ENCODE results near the gene NFKB2. TPM values are rescaled to one million over a fixed set of nuclear protein-coding genes. Genes with fewer than 3 reads are reported as not detected.

The NFKB2 gene
- total RNA-seq, 1 experiment from 2014 or later, result 64.7 TPM

DNA sequence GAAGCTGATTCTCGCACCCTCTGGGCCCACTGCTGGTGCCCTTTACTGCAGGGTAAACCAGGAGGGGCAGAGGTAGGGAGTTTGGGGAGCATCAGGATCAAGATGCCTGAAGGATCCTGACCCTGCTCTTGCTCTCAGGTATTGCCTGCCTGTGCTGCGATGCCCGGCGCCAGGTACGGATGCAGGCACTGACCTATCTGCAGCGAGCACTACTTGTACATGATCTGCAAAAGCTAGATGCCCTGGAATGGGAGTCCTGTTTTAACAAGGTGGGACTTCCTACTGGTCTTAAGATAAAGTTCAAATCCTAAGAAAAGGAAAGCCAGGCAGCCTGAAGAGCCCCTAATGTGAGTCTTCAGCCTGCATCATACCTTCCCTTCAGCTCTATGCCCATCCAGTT lies 16.1 kb upstream of the NFKB2 start:
- Mint-ChIP-seq H3K4me1 (ENCODE audit: low read depth, unreplicated experiment) (no peaks in the 10 kb centered on the region), H3K36me3 (ENCODE audit: insufficient read depth, unreplicated experiment) (peaks cover 42% of the 10 kb centered on the region), H3K27ac (ENCODE audit: unreplicated experiment) (no peak overlapping the region), H3K27me3 (ENCODE audit: unreplicated experiment) (no peaks in the 10 kb centered on the region), H3K9me3 (ENCODE audit: low read depth, unreplicated experiment) (no peaks in the 10 kb centered on the region), H3K4me3 (ENCODE audit: low read depth, unreplicated experiment) (no peak overlapping the region)
- DNase-seq, result no peak
- CTCF ChIA-PET, result interaction anchor here (0.6 kb wide), 1 partner anchor 155 kb away, joined by 4 read pairs; no protein-coding TSS in a partner anchor
- BruUV-seq (replicated peaks), result no TSS peak
- TF ChIP-seq, protein P1, sequence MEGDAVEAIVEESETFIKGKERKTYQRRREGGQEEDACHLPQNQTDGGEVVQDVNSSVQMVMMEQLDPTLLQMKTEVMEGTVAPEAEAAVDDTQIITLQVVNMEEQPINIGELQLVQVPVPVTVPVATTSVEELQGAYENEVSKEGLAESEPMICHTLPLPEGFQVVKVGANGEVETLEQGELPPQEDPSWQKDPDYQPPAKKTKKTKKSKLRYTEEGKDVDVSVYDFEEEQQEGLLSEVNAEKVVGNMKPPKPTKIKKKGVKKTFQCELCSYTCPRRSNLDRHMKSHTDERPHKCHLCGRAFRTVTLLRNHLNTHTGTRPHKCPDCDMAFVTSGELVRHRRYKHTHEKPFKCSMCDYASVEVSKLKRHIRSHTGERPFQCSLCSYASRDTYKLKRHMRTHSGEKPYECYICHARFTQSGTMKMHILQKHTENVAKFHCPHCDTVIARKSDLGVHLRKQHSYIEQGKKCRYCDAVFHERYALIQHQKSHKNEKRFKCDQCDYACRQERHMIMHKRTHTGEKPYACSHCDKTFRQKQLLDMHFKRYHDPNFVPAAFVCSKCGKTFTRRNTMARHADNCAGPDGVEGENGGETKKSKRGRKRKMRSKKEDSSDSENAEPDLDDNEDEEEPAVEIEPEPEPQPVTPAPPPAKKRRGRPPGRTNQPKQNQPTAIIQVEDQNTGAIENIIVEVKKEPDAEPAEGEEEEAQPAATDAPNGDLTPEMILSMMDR (IDR thresholded peaks at IDR 0.05; ENCODE audit: unreplicated experiment), result no peak
- intact Hi-C loops (cut with micrococcal nuclease; ENCODE audit: unreplicated experiment), result no loop called here

GRCh38 chr10:102381983-102382382 lies 13.5 kb upstream of the NFKB2 start:
- Mint-ChIP-seq H3K36me3 (ENCODE audit: insufficient read depth, unreplicated experiment) (peaks cover 37% of the 10 kb centered on the region), H3K4me3 (ENCODE audit: low read depth, unreplicated experiment) (no peak overlapping the region), H3K9me3 (ENCODE audit: low read depth, unreplicated experiment) (no peaks in the 10 kb centered on the region), H3K4me1 (ENCODE audit: low read depth, unreplicated experiment) (no peaks in the 10 kb centered on the region), H3K27me3 (ENCODE audit: unreplicated experiment) (no peaks in the 10 kb centered on the region), H3K27ac (ENCODE audit: unreplicated experiment) (no peak overlapping the region)
- TF ChIP-seq, protein P1 (IDR thresholded peaks at IDR 0.05; ENCODE audit: unreplicated experiment), result no peak
- intact Hi-C loops (cut with micrococcal nuclease; ENCODE audit: unreplicated experiment), result no loop called here
- DNase-seq, result no peak
- CTCF ChIA-PET, result interaction anchor here (0.7 kb wide), 1 partner anchor 48 kb away, joined by 6 read pairs; no protein-coding TSS in a partner anchor
- BruUV-seq (replicated peaks), result no TSS peak

DNA sequence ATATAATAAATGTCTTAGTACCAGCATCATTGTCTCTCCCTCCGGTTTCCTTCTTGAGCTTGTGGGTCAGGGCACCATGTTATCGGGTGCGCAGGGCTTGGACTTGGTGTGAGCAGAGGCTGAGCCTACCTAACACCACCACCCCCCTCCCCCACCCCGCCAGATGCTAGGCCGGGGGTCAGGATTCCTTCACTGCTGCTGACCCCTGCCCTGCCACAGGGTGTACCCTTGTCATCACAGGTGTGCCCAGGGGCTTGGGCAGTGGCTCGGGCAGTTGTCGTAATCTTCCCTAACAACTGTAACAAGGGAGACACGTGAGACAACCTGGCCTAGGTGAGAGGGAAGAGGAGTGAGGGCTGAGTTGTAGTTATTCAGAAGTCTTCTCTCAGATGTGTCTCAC lies 12.6 kb upstream of the NFKB2 start:
- DNase-seq, result no peak
- no peak overlapping the region for H3K4me3 Mint-ChIP-seq (ENCODE audit: low read depth, unreplicated experiment)
- H3K27me3 Mint-ChIP-seq (ENCODE audit: unreplicated experiment), result no peaks in the 10 kb centered on the region
- TF ChIP-seq, protein P1 (IDR thresholded peaks at IDR 0.05; ENCODE audit: unreplicated experiment), result no peak
- no peak overlapping the region for H3K27ac Mint-ChIP-seq (ENCODE audit: unreplicated experiment)
- BruUV-seq (replicated peaks), result no TSS peak
- CTCF ChIA-PET, result no interaction called here
- intact Hi-C loops (cut with micrococcal nuclease; ENCODE audit: unreplicated experiment), result no loop called here
- H3K36me3 Mint-ChIP-seq (ENCODE audit: insufficient read depth, unreplicated experiment), result peaks cover 37% of the 10 kb centered on the region
- H3K9me3 Mint-ChIP-seq (ENCODE audit: low read depth, unreplicated experiment), result no peaks in the 10 kb centered on the region
- H3K4me1 Mint-ChIP-seq (ENCODE audit: low read depth, unreplicated experiment), result no peaks in the 10 kb centered on the region

DNA sequence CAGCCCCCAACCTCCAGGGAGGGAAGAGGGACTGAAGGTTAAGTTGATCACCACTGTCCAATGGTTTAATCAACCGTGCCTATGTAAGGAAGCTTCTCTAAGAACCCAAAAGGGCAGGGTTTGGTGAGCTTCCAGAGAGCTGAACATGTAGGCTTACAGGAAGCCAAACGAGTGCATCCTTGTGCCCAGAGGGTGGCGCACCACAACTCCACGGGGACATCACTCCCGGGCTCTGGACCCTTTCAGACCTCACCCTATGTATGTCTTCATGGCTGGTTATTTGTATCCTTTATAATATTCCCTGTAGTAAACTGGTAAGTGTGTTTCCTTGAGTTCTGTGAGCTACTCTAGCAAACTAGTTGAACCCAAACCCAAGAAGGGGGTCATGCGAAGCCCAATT lies 11.5 kb upstream of the NFKB2 start:
- H3K27me3 Mint-ChIP-seq (ENCODE audit: unreplicated experiment), result no peaks in the 10 kb centered on the region
- TF ChIP-seq, protein P1 (IDR thresholded peaks at IDR 0.05; ENCODE audit: unreplicated experiment), result no peak

More for the DNA sequence above, 11.5 kb upstream of the NFKB2 start:
- Mint-ChIP-seq H3K9me3 (ENCODE audit: low read depth, unreplicated experiment) (no peaks in the 10 kb centered on the region), H3K4me1 (ENCODE audit: low read depth, unreplicated experiment) (no peaks in the 10 kb centered on the region), H3K4me3 (ENCODE audit: low read depth, unreplicated experiment) (no peak overlapping the region), H3K36me3 (ENCODE audit: insufficient read depth, unreplicated experiment) (peaks cover 33% of the 10 kb centered on the region), H3K27ac (ENCODE audit: unreplicated experiment) (no peak overlapping the region)
- intact Hi-C loops (cut with micrococcal nuclease; ENCODE audit: unreplicated experiment), result no loop called here
- BruUV-seq (replicated peaks), result no TSS peak
- CTCF ChIA-PET, result no interaction called here
- no peak for DNase-seq

Measured in Calu3 (cell line).